Testis (tissue), 2 donors: Measurements from ENCODE around the gene UBR2.

Source experiments
- POLR2A ChIP-seq: fragments of 450-650 bp; IDR thresholded peaks from one replicate; pipeline ENCODE4 v1.6.1; 2017; ENCODE audit warnings: antibody characterized with exemption, mild to moderate bottlenecking, moderate library complexity
- TF ChIP-seq, protein P1 (sequence below), 3 experiments: fragments of 450-650 bp in 2 of 3; fragments of 200-600 bp in 1 of 3; sonication (generic) in 1 of 3; IDR thresholded peaks; one replicate each; pipeline ENCODE4 v1.5.1; 2016 to 2019; ENCODE audit warnings: antibody characterized with exemption in 3 of 3, mild to moderate bottlenecking in 2 of 3, moderate library complexity in 1 of 3

DNA sequence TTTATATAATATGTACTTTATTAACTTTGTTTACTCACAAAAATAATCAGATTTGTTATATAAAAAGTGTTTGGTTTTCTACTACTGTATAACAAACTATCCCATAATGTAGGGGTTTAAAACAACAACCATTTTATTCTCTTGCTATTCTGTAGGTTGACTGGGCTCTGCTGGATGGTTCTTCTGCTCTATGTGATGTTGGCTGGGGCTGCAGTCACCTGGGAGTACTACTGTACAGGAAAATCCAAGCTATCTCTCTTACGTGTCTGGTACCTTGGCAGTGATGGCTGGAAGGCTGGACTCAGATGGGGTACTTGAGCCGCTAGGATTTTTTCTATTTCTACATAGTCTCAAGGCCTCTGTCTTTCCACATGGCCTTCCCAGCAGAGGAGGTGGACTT lies 44.0 kb upstream of the UBR2 start:
- TF ChIP-seq POLR2A: no peak
- TF ChIP-seq, protein P1, sequence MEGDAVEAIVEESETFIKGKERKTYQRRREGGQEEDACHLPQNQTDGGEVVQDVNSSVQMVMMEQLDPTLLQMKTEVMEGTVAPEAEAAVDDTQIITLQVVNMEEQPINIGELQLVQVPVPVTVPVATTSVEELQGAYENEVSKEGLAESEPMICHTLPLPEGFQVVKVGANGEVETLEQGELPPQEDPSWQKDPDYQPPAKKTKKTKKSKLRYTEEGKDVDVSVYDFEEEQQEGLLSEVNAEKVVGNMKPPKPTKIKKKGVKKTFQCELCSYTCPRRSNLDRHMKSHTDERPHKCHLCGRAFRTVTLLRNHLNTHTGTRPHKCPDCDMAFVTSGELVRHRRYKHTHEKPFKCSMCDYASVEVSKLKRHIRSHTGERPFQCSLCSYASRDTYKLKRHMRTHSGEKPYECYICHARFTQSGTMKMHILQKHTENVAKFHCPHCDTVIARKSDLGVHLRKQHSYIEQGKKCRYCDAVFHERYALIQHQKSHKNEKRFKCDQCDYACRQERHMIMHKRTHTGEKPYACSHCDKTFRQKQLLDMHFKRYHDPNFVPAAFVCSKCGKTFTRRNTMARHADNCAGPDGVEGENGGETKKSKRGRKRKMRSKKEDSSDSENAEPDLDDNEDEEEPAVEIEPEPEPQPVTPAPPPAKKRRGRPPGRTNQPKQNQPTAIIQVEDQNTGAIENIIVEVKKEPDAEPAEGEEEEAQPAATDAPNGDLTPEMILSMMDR (IDR thresholded peaks at IDR 0.05): no peak
